HG03045 (cell line): ENCODE data around the gene KCNH8.

ENCODE experiments used
- ATAC-seq: cut with Tn5 transposase; IDR thresholded peaks from one replicate; pipeline ENCODE4 v1.9.1; 2021; ENCODE audit warnings: mild to moderate bottlenecking, moderate library complexity; ENCODE audit not compliant: unreplicated experiment

Gene KCNH8

GRCh38 chr3:19574268-19574667 is 426.0 kb downstream of the KCNH8 start:
- no peak for ATAC-seq

- no peak for ATAC-seq
Measured at GRCh38 chr3:19576343-19576742, 428.0 kb downstream of the KCNH8 start.
